Stimulated activated CD8-positive, alpha-beta memory T cell treated with anti-CD3 and anti-CD28 coated beads, Interleukin-15, amount 100 ng/mL, for 4 hours (primary cell): ENCODE measurements around the gene NTN4.
"Not testable (repeated sequence)": the region's sequence is repeated elsewhere in the genome, so short reads cannot be mapped to it uniquely, and the experiment has no call there.

Source experiments
- DNase-seq, 2 donors: peaks; one replicate each; pipeline ENCODE4 v3.0.0-alpha.2; 2020; ENCODE audit warnings: low read depth in 2 of 2

The NTN4 gene

DNA sequence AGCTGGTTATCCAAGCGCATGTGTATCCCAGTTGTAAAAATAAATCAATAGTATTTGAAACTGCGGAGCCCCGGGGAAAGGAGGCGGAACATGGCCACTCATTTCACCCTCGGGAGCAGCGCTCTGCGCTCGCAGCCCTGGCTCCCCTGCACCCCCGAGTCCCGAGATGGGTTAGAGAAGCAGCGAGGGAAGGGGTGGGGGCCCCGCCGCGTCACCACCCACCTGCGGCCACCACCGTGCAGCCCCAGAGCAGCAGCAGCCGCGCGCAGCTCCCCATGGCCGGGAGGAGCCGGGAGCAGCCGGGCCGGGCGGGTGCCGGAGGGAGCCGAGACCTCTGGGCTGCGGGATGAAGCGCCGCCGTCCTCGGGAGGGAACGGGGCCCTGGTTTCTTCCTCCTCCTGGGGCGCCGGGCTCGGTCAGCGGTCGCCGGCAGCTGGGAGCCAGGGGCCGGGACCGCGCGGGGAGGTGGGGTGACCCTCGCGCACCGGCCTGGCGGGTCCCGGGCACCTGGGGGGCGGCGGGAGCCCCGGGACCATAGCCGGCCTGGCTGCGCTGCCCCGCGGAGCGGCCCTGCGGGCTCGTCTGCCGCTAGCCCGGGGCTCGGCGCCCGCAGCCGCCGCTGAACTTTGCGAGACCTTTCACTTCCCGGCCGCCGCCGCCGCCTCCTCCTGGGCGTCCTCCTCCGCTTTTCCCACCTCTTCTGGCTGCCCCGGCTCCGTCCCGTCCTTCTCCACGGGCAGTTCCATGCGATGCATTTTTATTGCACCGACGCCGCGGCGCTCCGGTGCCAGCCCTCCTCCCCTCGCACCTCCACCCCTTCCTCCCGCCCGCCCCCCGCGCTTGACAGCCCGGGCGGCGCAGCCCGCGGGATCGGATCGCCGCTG, at the start of gene NTN4:
NTN4 (minus strand) TSS at position 732 of the 884 bp plus-strand sequence; CDS start at position 277, 455 bp downstream.
- DNase-seq: no peak

DNA sequence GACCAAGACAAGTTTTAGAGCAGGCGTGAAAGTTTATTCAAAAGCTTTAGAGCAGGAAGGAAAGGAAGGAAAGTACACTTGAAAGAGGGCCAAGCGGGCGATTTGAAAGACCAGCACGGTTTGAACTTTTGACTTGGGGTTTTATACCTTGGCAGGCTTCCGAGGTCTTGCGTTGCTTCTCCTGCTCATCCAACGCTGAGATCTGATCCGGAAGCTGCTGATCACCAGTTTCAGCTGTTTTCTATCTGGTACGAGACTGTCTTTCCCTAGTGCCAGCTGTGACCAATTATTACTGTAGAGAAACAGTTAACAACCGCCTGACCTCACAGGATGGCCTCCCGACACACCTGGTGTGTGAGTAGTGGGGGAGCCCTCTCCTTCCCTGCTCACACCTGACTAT, 47.6 kb upstream of the NTN4 start:
- DNase-seq: no peak

GRCh38 chr12:95837240-95838038, 46.9 kb upstream of the NTN4 start:
- no peak for DNase-seq

GRCh38 chr12:95836630-95837239, 46.2 kb upstream of the NTN4 start:
- no peak for DNase-seq

DNA sequence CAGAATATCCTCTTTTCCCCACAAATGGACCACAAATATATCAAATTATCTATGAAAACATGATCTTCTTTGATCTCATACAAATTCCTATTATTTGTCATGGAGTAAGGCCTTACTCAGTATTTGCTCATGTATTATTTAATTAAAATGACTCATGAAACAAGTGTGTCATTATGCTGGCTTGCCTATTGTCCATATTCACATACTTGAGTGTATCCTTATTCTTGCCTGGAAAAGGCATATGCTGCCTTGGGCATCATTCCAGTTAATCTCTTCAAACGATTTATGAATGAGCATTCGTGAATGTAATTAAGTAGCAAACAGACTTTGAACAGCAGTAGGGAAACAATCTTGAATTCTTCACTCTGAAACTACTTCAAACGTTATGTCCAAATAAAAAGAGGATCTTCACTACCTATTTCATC, 45.6 kb upstream of the NTN4 start:
- no peak for DNase-seq

DNA sequence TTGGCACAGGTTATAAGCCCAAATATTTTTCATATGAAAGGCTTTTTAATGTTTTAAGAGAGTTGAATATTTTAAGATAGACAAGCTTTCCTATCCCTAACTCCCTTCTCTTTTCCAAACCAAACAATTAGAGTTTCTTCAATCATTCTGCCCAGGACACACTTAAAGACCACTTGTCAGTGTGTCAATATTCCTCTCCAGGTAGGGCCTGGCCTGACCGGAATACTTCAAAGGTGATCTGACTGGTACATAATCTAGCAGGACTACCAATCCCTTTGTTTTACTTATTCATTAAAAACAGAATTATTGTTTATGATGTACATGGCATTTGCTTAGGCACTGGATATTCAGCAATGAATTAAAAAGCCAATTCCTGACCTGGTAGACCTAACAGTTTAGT, 44.0 kb upstream of the NTN4 start:
- DNase-seq: no peak

DNA sequence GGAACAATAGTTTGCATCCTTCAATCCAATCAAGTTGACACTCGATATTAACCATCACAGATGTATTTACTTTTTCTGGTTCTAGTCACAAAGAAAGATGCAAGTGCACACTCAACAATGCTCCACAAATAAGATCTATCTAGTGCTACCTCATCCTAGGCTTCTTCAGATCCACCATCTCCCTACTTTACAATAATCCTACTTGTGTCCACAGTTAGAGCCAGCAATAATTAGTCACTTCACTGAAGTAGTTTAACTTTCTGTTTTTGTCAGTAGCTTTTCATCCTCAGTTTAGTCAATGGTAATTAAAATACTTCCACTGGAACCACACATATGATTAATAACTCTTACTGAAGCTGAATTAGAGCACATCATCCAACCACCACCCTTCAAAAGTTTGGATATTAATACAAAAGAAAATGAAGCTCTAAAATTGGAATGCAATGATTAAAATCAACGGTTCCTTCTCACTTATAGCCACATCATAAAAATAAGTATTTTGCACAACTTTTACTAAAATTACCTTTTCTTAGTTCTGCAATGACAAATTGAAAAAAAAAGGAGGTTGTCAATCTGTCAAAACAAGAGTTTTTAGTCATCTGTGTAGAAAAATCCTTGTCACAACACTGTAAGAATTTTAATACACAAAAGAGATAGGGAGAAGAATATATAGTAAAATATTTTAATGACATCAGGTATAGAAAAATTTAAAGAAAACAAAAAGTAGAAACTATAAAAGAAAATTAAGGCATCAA, 39.9 kb upstream of the NTN4 start:
- DNase-seq: no peak

DNA sequence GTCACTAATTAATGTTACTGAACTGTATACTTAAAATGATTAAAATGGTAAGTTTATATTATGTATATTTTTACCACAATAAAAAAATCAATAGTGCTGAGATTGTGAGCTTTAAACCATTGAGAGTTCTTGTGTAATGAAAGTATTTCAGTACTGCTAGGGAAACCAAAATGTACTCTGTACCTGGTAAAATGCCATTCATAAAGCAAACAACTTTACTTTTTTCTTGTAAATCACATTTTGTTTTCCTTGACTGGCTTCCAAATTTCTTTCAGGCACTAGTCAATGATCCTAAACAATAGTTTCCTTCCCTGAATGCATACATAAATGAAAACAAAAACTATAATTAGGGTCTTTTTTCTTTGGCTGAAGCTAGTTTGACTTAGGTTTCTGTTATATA, 38.8 kb upstream of the NTN4 start:
- DNase-seq: no peak

- no peak for DNase-seq
These were observed 29.6 kb upstream of the NTN4 start for GRCh38 chr12:95820096-95820703.

DNA sequence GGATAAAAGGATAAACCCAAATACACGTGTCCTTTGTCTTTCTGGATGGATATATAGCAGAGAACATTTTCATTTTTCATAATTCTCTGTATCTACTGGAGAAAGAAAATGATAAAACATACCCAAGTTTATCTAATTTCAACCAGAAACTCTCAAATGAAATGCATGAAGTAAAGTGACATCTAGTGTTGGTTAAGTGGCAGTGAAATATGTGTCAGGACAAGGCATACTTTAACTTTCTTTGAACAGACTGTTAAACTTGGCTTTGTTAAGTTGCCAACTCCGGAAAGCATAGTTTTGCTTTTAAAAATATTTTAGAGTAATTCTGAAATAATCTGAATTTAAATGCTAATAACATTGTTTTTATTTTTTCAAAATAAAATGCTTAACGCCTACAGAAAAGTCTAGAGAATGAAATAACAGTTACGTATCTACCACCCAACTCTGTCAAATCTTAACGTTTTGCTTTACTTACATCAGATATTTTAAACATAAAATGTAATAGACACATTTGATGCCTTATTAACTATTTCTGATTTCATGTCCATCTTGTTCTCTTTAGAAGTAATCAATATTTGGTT, 25.2 kb upstream of the NTN4 start:
- no peak for DNase-seq

DNA sequence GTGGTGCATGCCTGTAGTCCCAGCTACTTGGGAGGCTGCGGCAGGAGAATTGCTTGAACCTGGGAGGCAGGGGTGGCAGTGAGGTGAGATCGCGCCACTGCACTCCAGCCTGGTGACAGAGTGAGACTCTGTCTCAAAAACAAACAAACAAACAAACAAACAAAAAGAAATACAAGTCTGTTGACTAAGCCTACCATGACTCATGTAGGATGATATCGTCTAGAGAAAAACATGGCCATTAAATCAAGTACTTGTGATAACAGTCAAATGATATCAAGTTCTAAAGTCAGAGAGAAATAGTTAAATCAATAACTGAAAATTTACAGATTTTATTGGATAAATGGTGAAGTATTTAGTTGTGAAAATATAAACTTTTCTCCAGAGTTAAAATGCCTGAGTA, 21.6 kb upstream of the NTN4 start:
- DNase-seq: not testable (repeated sequence)

DNA sequence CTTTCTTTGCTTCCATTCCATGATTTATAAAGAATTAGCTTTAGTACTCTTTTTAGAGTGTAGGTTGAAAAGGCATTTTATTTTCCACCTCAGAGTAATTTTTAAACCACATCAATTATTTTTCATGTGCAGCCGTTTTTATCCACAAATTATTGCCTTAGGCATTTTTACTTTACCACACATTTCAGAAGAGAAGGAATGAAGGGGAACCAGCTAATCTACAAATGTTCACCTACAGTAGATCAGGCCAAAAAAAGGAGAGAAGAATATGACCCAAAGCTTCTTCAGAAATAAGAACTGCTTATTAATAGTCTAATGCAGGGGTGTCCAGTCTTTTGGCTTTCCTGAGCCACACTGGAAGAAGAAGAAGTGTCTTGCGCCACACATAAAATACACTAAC, 19.8 kb upstream of the NTN4 start:
- no peak for DNase-seq

GRCh38 chr12:95809000-95809680, 18.6 kb upstream of the NTN4 start:
- no peak for DNase-seq

- no peak for DNase-seq
These were observed 17.6 kb upstream of the NTN4 start for GRCh38 chr12:95808146-95808545.

GRCh38 chr12:95805864-95806671, 15.5 kb upstream of the NTN4 start:
- no peak for DNase-seq

DNA sequence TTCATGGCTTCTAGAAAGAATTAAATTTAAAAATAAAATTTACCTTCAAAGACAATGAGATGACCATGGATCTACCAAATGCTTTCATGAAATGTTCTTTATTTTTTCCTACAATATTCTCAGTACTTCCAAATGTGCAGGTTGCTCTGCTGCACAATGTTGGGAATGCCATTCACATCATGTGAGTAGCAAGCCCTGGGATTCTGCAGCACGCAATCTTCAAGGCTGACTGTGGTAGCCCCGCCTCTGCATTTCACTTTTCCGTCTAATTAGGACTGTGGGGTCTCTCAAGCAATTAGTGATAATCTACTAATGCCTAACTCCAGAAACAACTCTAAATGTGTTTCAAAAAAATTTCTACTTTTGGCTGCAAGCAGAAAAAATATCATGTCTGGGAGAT, 13.7 kb upstream of the NTN4 start:
- no peak for DNase-seq

GRCh38 chr12:95803817-95804216, 13.3 kb upstream of the NTN4 start:
- no peak for DNase-seq

- DNase-seq: no peak
These were observed 12.1 kb upstream of the NTN4 start for GRCh38 chr12:95802482-95803270.

DNA sequence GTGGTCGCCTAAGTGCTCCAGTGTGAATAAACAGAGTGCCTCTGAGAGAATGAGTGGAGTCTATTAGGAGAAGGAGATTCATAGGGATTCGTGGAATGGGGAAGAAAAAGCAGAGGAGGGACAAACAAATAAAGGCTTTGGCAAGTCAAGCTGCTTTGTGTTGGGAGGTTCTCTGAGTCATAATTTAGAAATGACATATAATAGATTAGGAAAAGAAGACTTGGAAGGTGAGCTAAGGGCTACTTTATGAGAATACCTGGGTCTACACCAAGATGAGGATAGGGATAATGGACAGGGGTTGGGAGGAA, 6.4 kb upstream of the NTN4 start:
- DNase-seq: no peak
